Gastroesophageal sphincter (tissue), 4 donors: ENCODE data around the gene CELA2B. TPM values are rescaled to one million over a fixed set of nuclear protein-coding genes. Genes with fewer than 3 reads are reported as not detected.

ENCODE experiments used
- ATAC-seq: fragments of 150-250 bp; one replicate; pipeline ENCODE4 v1.9.1; 2016; ENCODE audit warnings: mild to moderate bottlenecking, moderate library complexity
- H3K27ac ChIP-seq, 4 donors: fragments of 200-600 bp; sonication (generic) in 3 of 4; 1 replicate in 3 of 4; 2 replicates in 1 of 4; pipeline ENCODE4 v1.5.1; 2016 to 2019
- H3K27me3 ChIP-seq: fragments of 200-600 bp; sonication (generic); one replicate; pipeline ENCODE4 v1.5.1; 2019
- H3K36me3 ChIP-seq, 2 donors: fragments of 200-600 bp; sonication (generic); one replicate each; pipeline ENCODE4 v1.5.1; 2019; ENCODE audit warnings: control low read depth in 1 of 2
- H3K4me1 ChIP-seq, 3 donors: fragments of 200-600 bp; sonication (generic); 1 replicate in 2 of 3; 2 replicates in 1 of 3; pipeline ENCODE4 v1.5.1; 2016 to 2019; ENCODE audit warnings: control low read depth in 2 of 3
- H3K4me3 ChIP-seq, 2 donors: fragments of 200-600 bp; sonication (generic); one replicate each; pipeline ENCODE4 v1.5.1; 2019; ENCODE audit warnings: mild to moderate bottlenecking in 1 of 2, moderate library complexity in 1 of 2
- H3K9me3 ChIP-seq, 3 donors: fragments of 200-600 bp; sonication (generic); one replicate each; pipeline ENCODE4 v1.5.1; 2017 to 2019; ENCODE audit warnings: control low read depth in 2 of 3
- CTCF ChIP-seq, 4 experiments: fragments of 200-600 bp in 2 of 4; fragments of 450-650 bp in 2 of 4; sonication (generic) in 1 of 4; IDR thresholded peaks; one replicate each; pipeline ENCODE4 v1.5.1; 2017 to 2019; ENCODE audit warnings: antibody characterized with exemption in 4 of 4, mild to moderate bottlenecking in 2 of 4, moderate library complexity in 2 of 4
- EP300 ChIP-seq: sonication (generic); formaldehyde crosslinking; IDR thresholded peaks from one replicate; pipeline ENCODE4 v1.6.1; 2017; ENCODE audit warnings: antibody characterized with exemption, mild to moderate bottlenecking
- POLR2A ChIP-seq, 2 donors: fragments of 450-650 bp; IDR thresholded peaks; one replicate each; pipeline ENCODE4 v1.6.1; 2017; ENCODE audit warnings: antibody characterized with exemption in 2 of 2, mild to moderate bottlenecking in 2 of 2, moderate library complexity in 1 of 2
- POLR2AphosphoS5 ChIP-seq: sonication (generic); formaldehyde crosslinking; IDR thresholded peaks from one replicate; pipeline ENCODE4 v1.6.1; 2017; ENCODE audit warnings: antibody characterized with exemption
- WGBS, 2 donors: methylation state at CpG; one replicate each; pipeline ENCODE4 v1.1.5; 2018; ENCODE audit warnings: low coverage in 1 of 2; 5-methylcytosine and 5-hydroxymethylcytosine counted together
- total RNA-seq, 4 donors: library from RNA; depleted of rRNA; stranded (reverse); fragments of >200 nt; gene quantifications; one replicate each; pipeline ENCODE4 v1.1.0, GENCODE V29; 2016

Gene CELA2B
- total RNA-seq, 4 donors from 2014 or later = not detected

GRCh38 chr1:15442759-15443158, 33.1 kb upstream of the CELA2B start:
- H3K27ac ChIP-seq = no peak overlapping the region
- ATAC-seq = no peak
- H3K9me3 ChIP-seq = no peaks in the 10 kb centered on the region
- no peak overlapping the region for H3K4me3 ChIP-seq
- no peaks in the 10 kb centered on the region for H3K36me3 ChIP-seq
- no peaks in the 10 kb centered on the region for H3K27me3 ChIP-seq
- TF ChIP-seq POLR2AphosphoS5 = no peak
- no peak for TF ChIP-seq EP300
- no peak for TF ChIP-seq CTCF (IDR thresholded peaks at IDR 0.05)
- WGBS, 2 donors = 85 to 94% methylated on average over 4 to 5 of the region's 5 CpGs
- no peaks in the 10 kb centered on the region for H3K4me1 ChIP-seq

GRCh38 chr1:15443281-15443680, 32.6 kb upstream of the CELA2B start:
- ATAC-seq = no peak

GRCh38 chr1:15444468-15445389, 31.2 kb upstream of the CELA2B start:
- 53 to 90% methylated on average over 2 of the region's 17 CpGs for WGBS, 2 donors
- H3K4me3 ChIP-seq = no peak overlapping the region
- no peaks in the 10 kb centered on the region for H3K27me3 ChIP-seq
- H3K4me1 ChIP-seq = no peaks in the 10 kb centered on the region
- no peak for ATAC-seq
- H3K27ac ChIP-seq = no peak overlapping the region
- TF ChIP-seq POLR2AphosphoS5 (no peak), EP300 (no peak), CTCF (IDR thresholded peaks at IDR 0.05) (no peak), POLR2A (IDR thresholded peaks at IDR 0.05) (no peak)
- H3K9me3 ChIP-seq = no peaks in the 10 kb centered on the region
- no peaks in the 10 kb centered on the region for H3K36me3 ChIP-seq

More at GRCh38 chr1:15443281-15443680, 32.6 kb upstream of the CELA2B start:
- no peaks in the 10 kb centered on the region for H3K4me1 ChIP-seq
- H3K27ac ChIP-seq = no peak overlapping the region
- no peaks in the 10 kb centered on the region for H3K9me3 ChIP-seq
- 55 to 85% methylated on average over 2 to 5 of the region's 5 CpGs for whole genome bisulfite sequencing, 2 donors
- H3K36me3 ChIP-seq = no peaks in the 10 kb centered on the region
- no peaks in the 10 kb centered on the region for H3K27me3 ChIP-seq
- H3K4me3 ChIP-seq = no peak overlapping the region
- TF ChIP-seq POLR2AphosphoS5 (no peak), POLR2A (IDR thresholded peaks at IDR 0.05) (no peak), EP300 (no peak), CTCF (IDR thresholded peaks at IDR 0.05) (no peak)

GRCh38 chr1:15445390-15446122, 30.3 kb upstream of the CELA2B start:
- no peaks in the 10 kb centered on the region for H3K4me1 ChIP-seq
- no peak for TF ChIP-seq POLR2A (IDR thresholded peaks at IDR 0.05)
- TF ChIP-seq POLR2AphosphoS5 = no peak
- TF ChIP-seq EP300 = no peak
- no peak for TF ChIP-seq CTCF (IDR thresholded peaks at IDR 0.05)
- H3K27me3 ChIP-seq = no peaks in the 10 kb centered on the region
- ATAC-seq = no peak
- H3K9me3 ChIP-seq = no peaks in the 10 kb centered on the region
- no peak overlapping the region for H3K27ac ChIP-seq
- WGBS, 2 donors = 80 to 91% methylated on average over 8 to 10 of the region's 14 CpGs
- no peak overlapping the region for H3K4me3 ChIP-seq
- H3K36me3 ChIP-seq = no peaks in the 10 kb centered on the region
